ENCODE results near the gene RAPGEF1.

RAPGEF1 gene

GRCh38 chr9:131628459-131629225 lies 111.2 kb downstream of the RAPGEF1 start:
- no peak for DNase-seq (ENCODE audit: extremely low read depth in 1 of 2, low read depth in 1 of 2)

GRCh38 chr9:131627648-131628458 lies 112.0 kb downstream of the RAPGEF1 start:
- peak; percentile 30 to 32 for DNase-seq (ENCODE audit: extremely low read depth in 1 of 2, low read depth in 1 of 2)

GRCh38 chr9:131627326-131627647 lies 112.6 kb downstream of the RAPGEF1 start:
- DNase-seq (ENCODE audit: extremely low read depth in 1 of 2, low read depth in 1 of 2) = no peak

DNA sequence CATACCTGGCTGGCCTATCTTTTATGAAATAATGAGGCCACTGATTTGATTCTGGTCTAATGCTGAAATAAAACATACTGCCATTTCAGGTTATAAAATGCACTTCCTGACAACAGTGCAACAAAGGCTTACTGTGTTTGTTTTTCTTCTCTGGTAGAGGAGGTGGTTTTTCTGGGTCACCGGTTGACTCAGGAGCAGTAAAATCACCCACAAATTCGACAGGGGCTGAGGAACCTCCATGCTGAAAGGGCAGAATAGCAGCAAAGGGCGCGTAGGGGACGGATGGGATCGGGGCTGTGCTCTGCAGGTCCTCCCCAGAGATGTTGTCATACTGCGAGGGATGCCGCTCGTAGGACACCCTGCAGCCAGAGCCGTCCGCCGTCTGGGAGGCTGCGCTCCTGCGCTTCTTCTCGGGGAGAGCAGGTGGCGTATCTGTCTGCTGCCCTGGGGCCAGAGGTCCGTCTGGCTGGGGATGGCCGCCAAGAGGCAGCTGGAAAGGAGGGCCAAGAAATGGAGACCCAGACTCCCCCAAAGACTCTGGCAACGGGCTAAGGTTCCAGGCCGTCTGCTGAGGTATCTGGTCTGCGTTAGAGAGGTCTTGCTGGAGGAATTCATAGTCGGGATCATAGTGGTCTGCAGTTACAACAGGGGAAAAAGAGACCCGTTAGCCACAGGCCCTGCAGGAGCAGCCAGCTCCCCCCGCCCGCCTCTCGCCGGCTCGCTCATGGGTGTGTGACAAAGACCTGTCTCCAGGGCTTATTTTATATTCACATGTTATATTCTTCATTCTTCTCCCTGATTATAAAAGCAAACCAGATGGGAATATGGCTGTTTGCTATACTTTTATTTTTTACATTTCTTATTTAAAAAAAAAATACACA lies 113.8 kb downstream of the RAPGEF1 start:
- DNase-seq (ENCODE audit: extremely low read depth in 1 of 2, low read depth in 1 of 2) = no peak

- DNase-seq (ENCODE audit: extremely low read depth in 1 of 2, low read depth in 1 of 2) = no peak
Measured at GRCh38 chr9:131625508-131625787, 114.4 kb downstream of the RAPGEF1 start.

GRCh38 chr9:131624636-131625507 lies 115.0 kb downstream of the RAPGEF1 start:
- DNase-seq (ENCODE audit: extremely low read depth in 1 of 2, low read depth in 1 of 2) = no peak

GRCh38 chr9:131623655-131624330 lies 116.1 kb downstream of the RAPGEF1 start:
- DNase-seq (ENCODE audit: extremely low read depth in 1 of 2, low read depth in 1 of 2) = no peak

DNA sequence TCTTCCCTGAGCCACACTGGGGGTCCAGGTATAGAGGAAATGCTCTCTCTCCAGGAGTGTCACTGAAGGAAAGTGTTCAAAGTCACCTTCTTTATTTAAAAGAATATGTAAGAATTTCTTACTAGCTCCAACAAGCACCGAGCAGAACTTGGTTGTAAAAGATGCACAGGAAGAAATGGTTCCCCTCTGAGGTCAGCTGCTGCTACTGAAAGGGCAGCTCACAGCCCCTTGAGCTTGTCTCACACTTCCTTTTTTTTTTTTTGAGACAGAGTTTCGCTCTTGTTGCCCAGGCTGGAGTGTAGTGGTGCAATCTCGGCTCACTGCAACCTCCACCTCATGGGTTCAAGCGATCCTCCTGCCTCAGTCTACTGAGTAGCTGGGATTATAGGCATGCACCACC lies 117.4 kb downstream of the RAPGEF1 start:
- no peak for DNase-seq (ENCODE audit: extremely low read depth in 1 of 2, low read depth in 1 of 2)

DNA sequence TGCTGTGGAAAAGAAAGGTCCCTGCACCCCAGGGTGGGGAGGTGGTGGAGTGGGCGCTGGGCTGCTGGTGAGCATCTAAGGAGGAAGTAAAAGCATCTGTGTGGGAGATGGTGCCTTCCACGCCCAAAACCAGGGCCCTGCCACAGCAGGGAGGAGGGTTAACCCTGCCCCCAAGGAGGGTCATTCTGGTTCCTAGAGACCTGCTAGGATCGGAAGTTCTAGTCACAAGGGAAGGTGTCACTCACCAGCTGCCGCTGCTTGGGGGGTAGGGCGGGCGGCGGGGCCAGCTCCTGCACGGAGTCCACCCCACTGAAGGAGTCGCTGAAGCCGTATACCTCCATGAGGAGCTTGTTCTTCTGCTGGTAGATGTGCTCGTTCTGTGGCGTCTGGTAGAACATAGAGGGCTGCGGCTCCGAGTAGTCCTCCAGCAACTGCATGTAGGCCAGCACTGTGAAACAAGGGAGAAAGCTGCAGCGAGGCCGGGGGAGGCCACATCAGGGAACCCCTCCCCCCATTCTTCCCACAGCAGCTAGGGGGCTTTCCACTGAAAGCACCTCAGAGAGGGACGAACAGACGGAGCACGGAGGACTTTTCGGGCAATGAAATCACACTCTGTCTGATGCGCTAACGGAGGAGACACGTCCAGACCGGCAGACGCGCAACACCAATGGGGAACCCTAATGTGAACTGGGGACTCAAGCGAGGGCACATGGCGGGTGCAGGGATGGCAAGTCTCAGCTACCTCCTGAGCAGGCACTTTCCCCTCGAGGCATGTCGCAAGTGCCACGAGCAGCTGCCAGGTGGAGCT lies 118.1 kb downstream of the RAPGEF1 start:
- no peak for DNase-seq (ENCODE audit: extremely low read depth in 1 of 2, low read depth in 1 of 2)

DNA sequence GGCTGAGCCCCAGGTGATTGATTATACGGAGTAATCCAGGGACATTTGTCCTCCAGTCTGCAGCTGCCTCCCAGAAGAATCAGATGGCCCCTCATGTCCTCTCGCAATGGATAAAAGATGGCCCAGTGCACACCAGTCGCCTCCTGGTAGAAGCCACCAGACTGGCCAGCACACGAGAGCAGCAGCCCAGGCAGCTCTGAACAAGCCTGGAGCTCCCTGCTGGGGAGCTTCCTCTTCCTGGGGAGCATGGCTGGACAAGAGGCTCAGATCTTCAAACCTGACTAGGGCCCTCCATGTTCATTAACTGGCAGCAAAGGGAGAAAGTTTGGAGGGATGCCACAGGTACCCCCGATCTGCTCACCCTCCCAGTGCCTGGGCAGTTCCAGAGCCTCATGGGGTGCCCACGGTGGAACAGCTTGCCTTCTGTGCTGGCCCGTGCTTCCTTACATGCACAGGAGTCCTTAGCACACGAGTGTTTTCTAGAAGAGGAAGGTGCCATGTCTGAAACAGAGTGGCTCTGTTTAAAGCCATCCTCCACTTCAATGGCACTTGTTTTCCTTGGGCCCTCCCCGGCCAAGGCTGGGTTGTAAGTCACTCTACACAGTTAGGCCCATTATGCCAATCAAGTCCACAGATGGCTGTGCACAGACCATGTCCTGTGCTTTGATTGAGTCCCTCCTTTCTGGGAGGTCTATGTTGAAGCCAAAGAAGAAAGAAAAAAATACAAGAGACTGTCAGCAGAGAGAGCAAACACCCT lies 118.9 kb downstream of the RAPGEF1 start:
- DNase-seq (ENCODE audit: extremely low read depth in 1 of 2, low read depth in 1 of 2) = no peak

DNA sequence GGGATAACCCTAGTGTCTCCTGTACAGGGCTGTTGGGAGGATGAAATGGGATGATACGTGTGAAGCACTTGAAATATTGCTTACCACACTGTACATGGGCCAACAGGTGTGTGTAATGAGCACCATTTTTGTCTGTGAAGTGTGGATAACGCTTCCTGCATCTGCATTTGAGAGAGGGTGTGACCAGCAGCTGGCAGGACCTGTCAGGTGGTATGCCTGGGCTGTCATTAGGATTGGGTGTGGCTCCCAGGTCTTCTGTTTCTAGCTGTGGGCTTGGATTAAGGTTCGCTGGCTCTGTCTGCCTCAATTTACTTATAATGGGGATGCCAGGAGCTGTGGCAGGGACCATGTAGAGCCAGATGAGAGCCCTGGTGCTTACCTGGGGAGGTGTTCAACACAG lies 120.2 kb downstream of the RAPGEF1 start:
- DNase-seq (ENCODE audit: extremely low read depth in 1 of 2, low read depth in 1 of 2) = no peak

DNA sequence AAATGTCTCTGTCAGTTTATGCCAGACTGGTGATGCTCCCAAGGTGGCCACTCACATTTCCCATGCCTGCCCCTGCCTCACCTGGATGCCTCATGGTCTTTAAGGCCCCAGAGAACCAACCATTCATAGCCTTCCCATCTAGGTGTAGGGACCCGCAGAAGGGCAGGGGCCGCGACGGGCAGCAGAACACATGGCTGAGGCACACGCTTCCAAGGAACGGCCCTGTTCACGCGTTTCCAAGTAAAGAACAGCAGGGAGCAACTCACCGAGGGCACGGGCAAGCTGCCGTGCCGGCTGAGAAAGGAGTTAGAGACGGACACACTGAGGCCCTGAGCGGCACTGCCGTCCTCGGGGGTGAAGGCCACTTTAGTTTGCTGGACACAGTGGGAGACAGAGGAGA lies 121.1 kb downstream of the RAPGEF1 start:
- DNase-seq (ENCODE audit: extremely low read depth in 1 of 2, low read depth in 1 of 2) = no peak

DNA sequence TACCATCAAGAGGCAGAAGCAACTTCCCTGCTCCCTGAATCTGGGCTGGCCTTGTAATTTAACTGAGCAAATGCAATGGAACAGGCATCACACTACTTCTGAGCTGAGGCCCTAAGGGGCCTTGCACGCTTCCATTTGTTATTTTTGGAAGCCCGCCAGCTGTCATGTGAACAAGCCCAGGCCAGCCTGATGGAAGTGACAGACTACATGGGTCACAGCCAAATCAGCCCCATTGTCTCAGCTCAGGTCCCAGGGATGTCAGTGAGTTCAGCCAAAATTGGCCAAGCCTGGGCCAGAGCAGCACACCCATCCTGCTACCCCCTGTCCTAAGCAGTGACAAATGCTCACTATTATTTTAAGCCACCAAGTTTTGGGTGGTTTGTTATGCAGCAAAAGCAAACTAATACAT lies 121.8 kb downstream of the RAPGEF1 start:
- DNase-seq (ENCODE audit: extremely low read depth in 1 of 2, low read depth in 1 of 2) = no peak

GRCh38 chr9:131617611-131618010 lies 122.3 kb downstream of the RAPGEF1 start:
- no peak for DNase-seq (ENCODE audit: extremely low read depth in 1 of 2, low read depth in 1 of 2)

- no peak for DNase-seq (ENCODE audit: extremely low read depth in 1 of 2, low read depth in 1 of 2)
Measured at GRCh38 chr9:131616983-131617604, 122.8 kb downstream of the RAPGEF1 start.

GRCh38 chr9:131614340-131614915 lies 125.4 kb downstream of the RAPGEF1 start:
- DNase-seq (ENCODE audit: extremely low read depth in 1 of 2, low read depth in 1 of 2) = no peak

GRCh38 chr9:131613921-131614320 lies 126.0 kb downstream of the RAPGEF1 start:
- no peak for DNase-seq (ENCODE audit: extremely low read depth in 1 of 2, low read depth in 1 of 2)

DNA sequence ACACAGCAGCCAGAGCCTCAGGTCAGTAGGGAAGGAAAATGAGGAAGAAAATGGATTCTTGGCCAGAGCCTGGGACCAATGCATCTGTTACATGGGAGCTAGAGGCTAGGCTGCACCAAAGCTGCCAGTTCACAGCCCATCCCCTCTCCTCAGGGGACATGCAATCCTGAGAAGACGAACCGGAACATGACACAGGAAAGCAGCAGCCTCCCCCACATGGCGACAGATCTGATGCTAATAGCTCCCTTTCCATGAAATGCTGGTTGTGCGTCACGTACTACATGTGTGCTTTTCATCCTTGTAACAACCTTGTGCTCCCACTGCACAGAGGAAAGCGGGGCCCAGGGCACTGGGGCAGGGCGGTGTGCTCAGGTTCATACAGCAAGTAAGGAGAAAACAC lies 127.0 kb downstream of the RAPGEF1 start:
- DNase-seq (ENCODE audit: extremely low read depth in 1 of 2, low read depth in 1 of 2) = no peak
